Epithelial cell of esophagus (primary cell): ENCODE measurements around the gene CYP2A7.
"Not testable (repeated sequence)": the region's sequence is repeated elsewhere in the genome, so short reads cannot be mapped to it uniquely, and the experiment has no call there.

Experiments used
- DNase-seq: peaks from one replicate; pipeline ENCODE4 v3.0.0; 2010; ENCODE audit warnings: low read depth
- H3K4me3 ChIP-seq: 2 replicates; pipeline ENCODE4 v1.5.1; 2011; ENCODE audit warnings: mild to moderate bottlenecking, low read length, control low read depth
- CTCF ChIP-seq: IDR thresholded peaks from 2 replicates; pipeline ENCODE4 v1.5.1; 2011; ENCODE audit warnings: low read depth, mild to moderate bottlenecking, low read length, control low read depth, inconsistent platforms; ENCODE audit not compliant: insufficient read depth; ENCODE audit errors: missing control alignments

CYP2A7 gene

DNA sequence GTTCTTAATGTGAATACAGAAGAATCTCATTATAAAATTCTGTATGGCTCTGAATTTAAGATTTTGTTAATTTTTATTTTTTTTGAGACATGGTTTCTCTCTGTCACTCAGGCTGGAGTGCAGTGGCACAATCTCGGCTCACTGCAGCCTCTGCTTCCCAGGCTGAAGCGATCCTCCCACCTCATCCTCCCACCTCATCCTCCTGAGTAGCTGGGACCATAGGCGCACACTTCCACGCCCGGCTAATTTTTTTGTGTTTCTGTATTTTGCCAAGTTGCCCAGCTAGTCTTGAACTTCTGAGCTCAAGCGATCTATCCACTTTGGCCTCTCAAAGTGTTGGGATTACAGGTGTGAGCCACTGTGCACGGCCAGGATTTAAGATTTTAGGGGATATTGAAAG lies 14.3 kb downstream of the CYP2A7 start:
- no peak overlapping the region for H3K4me3 ChIP-seq
- DNase-seq: no peak
- TF ChIP-seq CTCF: no peak

GRCh38 chr19:40864739-40865496 lies 17.1 kb downstream of the CYP2A7 start:
- not testable (repeated sequence) for H3K4me3 ChIP-seq, DNase-seq

DNA sequence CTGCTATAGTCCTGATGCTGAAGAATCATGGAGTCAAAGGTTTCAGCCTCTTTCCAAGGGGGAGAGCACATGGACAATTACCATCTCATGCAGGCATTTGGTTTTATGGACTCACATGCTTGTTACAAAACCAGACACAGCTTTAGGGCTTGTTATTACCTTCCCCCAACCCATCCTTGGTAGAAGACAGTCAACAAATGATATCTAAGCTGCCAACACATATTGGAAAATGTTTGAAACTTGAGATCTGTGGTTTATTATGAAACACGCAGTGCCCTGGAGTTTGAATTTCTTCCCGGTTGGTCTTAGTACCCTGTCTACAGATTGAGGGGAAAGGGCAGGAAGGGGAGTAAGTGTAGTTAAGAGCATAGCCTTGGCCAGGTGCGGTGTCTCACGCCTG lies 19.2 kb downstream of the CYP2A7 start:
- H3K4me3 ChIP-seq: no peak overlapping the region
- DNase-seq: no peak
- no peak for TF ChIP-seq CTCF

GRCh38 chr19:40862333-40862732 lies 19.7 kb downstream of the CYP2A7 start:
- no peak for DNase-seq
- no peak for TF ChIP-seq CTCF
- H3K4me3 ChIP-seq: no peak overlapping the region

DNA sequence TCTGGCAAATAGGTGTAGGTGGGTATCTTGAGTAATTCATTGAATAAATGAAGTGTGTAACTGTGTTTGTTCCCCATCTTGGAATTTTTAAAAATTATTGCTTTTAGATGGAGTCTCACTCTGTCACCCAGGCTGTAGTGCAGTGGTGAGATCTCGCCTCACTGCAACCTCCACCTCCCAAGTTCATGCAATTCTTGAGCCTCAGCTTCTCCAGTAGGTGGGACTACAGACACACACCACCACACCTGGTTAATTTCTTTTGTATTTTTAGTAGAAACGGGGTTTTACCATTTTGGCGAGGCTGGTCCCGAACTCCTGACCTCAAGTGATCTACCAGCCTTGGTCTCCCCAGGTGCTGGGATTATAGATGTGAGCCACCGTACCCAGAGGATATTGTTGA lies 23.9 kb downstream of the CYP2A7 start:
- TF ChIP-seq CTCF: no peak
- H3K4me3 ChIP-seq: no peak overlapping the region
- no peak for DNase-seq

- not testable (repeated sequence) for DNase-seq, H3K4me3 ChIP-seq
Measured at GRCh38 chr19:40852467-40853152, 29.4 kb downstream of the CYP2A7 start.

- not testable (repeated sequence) for H3K4me3 ChIP-seq, DNase-seq
Measured at GRCh38 chr19:40850277-40850676, 31.8 kb downstream of the CYP2A7 start, which contains the start of gene CYP2A6. CYP2A6 (minus strand) TSS chr19:40850447; CDS start chr19:40850426, 21 bp downstream.

GRCh38 chr19:40846722-40847121 lies 35.3 kb downstream of the CYP2A7 start:
- DNase-seq, H3K4me3 ChIP-seq: not testable (repeated sequence)

- DNase-seq, H3K4me3 ChIP-seq: not testable (repeated sequence)
Measured at GRCh38 chr19:40843653-40844052, 38.4 kb downstream of the CYP2A7 start.

GRCh38 chr19:40842997-40843652 lies 38.9 kb downstream of the CYP2A7 start:
- DNase-seq, H3K4me3 ChIP-seq: not testable (repeated sequence)

- DNase-seq, H3K4me3 ChIP-seq: not testable (repeated sequence)
Measured at GRCh38 chr19:40842012-40842411, 40.0 kb downstream of the CYP2A7 start.

DNA sequence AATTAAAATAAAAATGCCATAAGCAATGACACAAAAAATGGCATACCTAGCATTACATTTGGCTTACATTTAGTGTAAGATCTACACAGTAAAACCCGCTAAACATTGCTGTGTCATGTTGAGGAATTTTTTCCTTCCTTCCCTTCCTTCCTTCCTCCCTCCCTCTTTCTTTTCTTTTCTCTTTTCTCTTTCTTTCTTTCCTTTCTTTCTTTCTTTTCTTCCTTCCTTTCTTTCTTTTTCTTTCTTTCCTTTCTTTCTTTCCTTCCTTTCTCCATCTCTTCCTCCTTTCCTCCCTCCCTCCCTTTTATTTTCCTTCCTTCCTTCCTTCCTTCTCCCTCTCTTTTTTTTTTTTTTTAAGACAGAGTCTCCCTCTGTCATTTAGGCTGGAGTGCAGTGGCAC lies 43.6 kb downstream of the CYP2A7 start:
- H3K4me3 ChIP-seq, DNase-seq: not testable (repeated sequence)
